IPS-NIHi11 (cell line): Measurements from ENCODE around the gene APC2.
A peak's percentile ranks its signal among the peaks of the same experiment; 100 is the strongest.

Source experiments
- DNase-seq: peaks from one replicate; pipeline ENCODE4 v3.0.0; 2012; ENCODE audit warnings: mixed read lengths, low spot score

The APC2 gene

DNA sequence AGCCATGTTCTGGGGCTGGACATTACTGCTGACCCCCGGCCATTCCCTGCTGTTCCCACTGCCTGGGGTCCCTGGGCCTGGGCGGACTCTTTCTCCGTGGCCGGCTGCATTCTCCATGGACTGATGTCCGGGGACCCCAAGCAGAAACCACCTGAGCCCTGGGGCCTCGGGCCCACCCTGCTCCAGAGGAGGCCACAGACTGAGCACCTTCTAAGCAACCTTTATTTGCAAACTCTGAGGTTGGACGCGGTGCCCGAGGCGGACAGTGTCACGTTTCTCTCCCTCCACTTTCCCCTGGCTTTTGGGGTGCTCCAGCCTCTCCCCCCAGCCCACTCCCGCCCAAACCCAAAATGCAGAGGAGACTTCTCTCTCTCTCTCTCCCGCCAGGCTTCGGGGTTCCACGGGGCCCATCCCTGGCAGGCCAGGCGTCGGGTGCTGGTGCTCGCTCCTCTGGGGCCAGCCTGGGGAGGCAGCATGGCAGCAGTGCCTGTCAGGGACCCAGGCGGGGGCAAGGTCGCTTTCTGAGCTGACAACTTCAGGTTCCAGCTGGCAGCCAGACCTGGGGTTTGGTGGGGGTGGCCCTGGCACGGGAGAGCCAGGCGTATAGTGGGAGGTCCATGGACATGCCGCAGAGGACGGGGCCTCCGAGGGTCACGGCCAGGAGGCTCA lies 31.4 kb downstream of the APC2 start:
- no peak for DNase-seq

- no peak for DNase-seq
Observed at GRCh38 chr19:1481893-1482360, 32.0 kb downstream of the APC2 start.

- DNase-seq = no peak
Observed at GRCh38 chr19:1482361-1483130, 32.6 kb downstream of the APC2 start.

GRCh38 chr19:1483131-1483978 lies 33.4 kb downstream of the APC2 start:
- no peak for DNase-seq

- no peak for DNase-seq
Observed at GRCh38 chr19:1483979-1484428, 34.1 kb downstream of the APC2 start.

DNA sequence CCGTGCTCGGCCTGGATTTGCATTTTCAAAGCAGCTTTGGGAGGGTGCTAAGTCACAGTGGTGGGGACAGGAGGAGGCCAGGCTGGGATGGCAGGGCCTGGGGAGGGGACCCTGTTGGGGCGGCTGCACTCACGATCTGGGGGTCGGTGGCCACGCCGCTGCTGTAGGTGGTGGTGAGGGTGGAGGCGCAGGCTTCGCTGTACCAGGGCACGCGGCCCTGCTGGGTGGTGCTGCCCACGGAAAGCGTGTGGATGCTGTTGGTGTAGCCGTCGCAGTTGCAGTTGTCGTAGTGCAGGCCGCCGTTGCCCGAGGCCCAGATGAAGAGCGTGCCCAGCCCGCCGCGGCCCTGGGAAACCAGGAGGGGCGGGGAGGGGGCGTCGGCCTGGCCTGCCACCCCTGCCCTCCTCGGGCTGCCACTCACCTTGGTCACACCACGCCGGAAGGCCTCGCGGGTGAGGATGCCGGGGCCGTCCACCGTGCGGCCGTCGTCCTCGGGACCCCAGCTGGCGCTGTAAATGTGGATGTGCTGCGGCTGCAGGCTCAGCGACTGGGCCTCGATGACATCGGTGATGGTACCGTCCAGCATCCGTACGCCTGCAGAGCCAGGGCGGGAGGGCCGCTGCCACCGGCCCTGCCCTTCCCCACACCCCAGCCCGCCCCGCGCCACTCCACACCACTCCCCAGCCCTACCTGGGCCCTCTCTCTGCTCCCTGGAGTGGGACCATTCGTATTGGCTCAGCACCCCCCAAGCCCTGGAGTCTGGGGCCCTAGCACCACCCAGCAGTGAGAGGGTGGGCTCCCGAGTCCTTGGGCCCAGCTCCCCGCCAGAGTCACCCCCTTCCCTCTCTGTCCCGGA lies 37.0 kb downstream of the APC2 start:
- no peak for DNase-seq

- no peak for DNase-seq
Observed at GRCh38 chr19:1487576-1488281, 37.8 kb downstream of the APC2 start.

- no peak for DNase-seq
Observed at GRCh38 chr19:1488282-1488601, 38.3 kb downstream of the APC2 start.

GRCh38 chr19:1489463-1490310 lies 39.8 kb downstream of the APC2 start:
- DNase-seq = peak; percentile 54

GRCh38 chr19:1490311-1491113 lies 40.6 kb downstream of the APC2 start, which contains the start of gene PCSK4:
Gene PCSK4, minus strand, starts transcription at chr19:1490350. Its CDS starts 4 bp downstream, at chr19:1490346.
- DNase-seq = peak; percentile 97

GRCh38 chr19:1491114-1491848 lies 41.4 kb downstream of the APC2 start, which contains the start of gene REEP6:
Gene REEP6, plus strand, starts transcription at chr19:1491181. Its CDS starts 89 bp downstream, at chr19:1491270.
- no peak for DNase-seq

- no peak for DNase-seq
Observed at GRCh38 chr19:1491849-1492170, 41.9 kb downstream of the APC2 start.

GRCh38 chr19:1492474-1493006 lies 42.6 kb downstream of the APC2 start:
- DNase-seq = no peak

- DNase-seq = no peak
Observed at GRCh38 chr19:1494115-1494815, 44.3 kb downstream of the APC2 start.

- DNase-seq = no peak
Observed at GRCh38 chr19:1495051-1495798, 45.3 kb downstream of the APC2 start.

- no peak for DNase-seq
Observed at GRCh38 chr19:1495799-1496713, 46.1 kb downstream of the APC2 start.
